Measurements from ENCODE around the gene ABLIM2. TPM values are rescaled to one million over a fixed set of nuclear protein-coding genes. Genes with fewer than 3 reads are reported as not detected.

Gene ABLIM2
- total RNA-seq, 1 experiment from 2014 or later, result 6.1 TPM

- H3K4me3 ChIP-seq (replicated peaks in 1 of 2; ENCODE audit: low read depth in 1 of 2, low read length in 2 of 2), result no peak overlapping the region
- no peaks in the 10 kb centered on the region for H4K20me1 ChIP-seq (ENCODE audit: insufficient read depth)
- H2AFZ ChIP-seq (ENCODE audit: low read depth, low read length, poor library complexity, severe bottlenecking), result no peak overlapping the region
- no peak overlapping the region for H3K4me2 ChIP-seq (ENCODE audit: low read length)
- ATAC-seq, result no peak
- no TSS peak for BruUV-seq (replicated peaks)
- DNase-seq (ENCODE audit: low read depth, low spot score), result no peak
- no peaks in the 10 kb centered on the region for H3K9me3 ChIP-seq (ENCODE audit: control insufficient read depth in 1 of 2, insufficient read depth in 1 of 2, low read depth in 1 of 2, low read length in 2 of 2)
- POLR2A ChIA-PET, result no interaction called here
- intact Hi-C loops (cut with micrococcal nuclease), result no loop called here
- H3K36me3 ChIP-seq (ENCODE audit: control insufficient read depth in 1 of 2, insufficient read depth in 2 of 2, low read length in 2 of 2), result no peaks in the 10 kb centered on the region
- no peak overlapping the region for H3K9ac ChIP-seq (ENCODE audit: low read length)
- no peak overlapping the region for H3K27ac ChIP-seq (ENCODE audit: low read depth, low read length)
- peaks cover 7 to 9% of the 10 kb centered on the region in 2 experiments; a peak in 2 of 4 replicates for H3K4me1 ChIP-seq (ENCODE audit: control insufficient read depth in 1 of 2, insufficient read depth in 2 of 2, low read length in 2 of 2)
- CTCF ChIA-PET, result no interaction called here
- no peaks in the 10 kb centered on the region for H3K9me2 ChIP-seq (ENCODE audit: insufficient read depth)
- H3K27me3 ChIP-seq (ENCODE audit: insufficient read depth, low read length), result no peaks in the 10 kb centered on the region
- RAD21 ChIA-PET (ENCODE audit: low non-redundant PET in 1 of 2, low total read pairs in 2 of 2, uncharacterized antibody in 2 of 2, unreplicated experiment in 2 of 2), result no interaction called here
- no peak for TF ChIP-seq ZNF274 (IDR thresholded peaks at IDR 0.05; ENCODE audit: low read depth, low read length)
- TF ChIP-seq SRF (IDR thresholded peaks at IDR 0.05; ENCODE audit: low read depth), result no peak
- TF ChIP-seq ELF1 (IDR thresholded peaks at IDR 0.05; ENCODE audit: borderline replicate concordance, low read depth), result no peak
- no peak for TF ChIP-seq CEBPB (IDR thresholded peaks at IDR 0.05; ENCODE audit: low read depth)
- no peaks in the 10 kb centered on the region for H3K79me2 ChIP-seq (ENCODE audit: insufficient read depth, low read length)
Measured at GRCh38 chr4:8104491-8105305, 53.9 kb downstream of the ABLIM2 start.

- Histone ChIP-seq H3K9me2 (ENCODE audit: insufficient read depth) (no peaks in the 10 kb centered on the region), H3K4me3 (replicated peaks in 1 of 2; ENCODE audit: low read depth in 1 of 2, low read length in 2 of 2) (no peak overlapping the region), H3K4me1 (ENCODE audit: control insufficient read depth in 1 of 2, insufficient read depth in 2 of 2, low read length in 2 of 2) (peaks cover 7 to 9% of the 10 kb centered on the region in 2 experiments; a peak in 2 of 4 replicates), H3K27ac (ENCODE audit: low read depth, low read length) (no peak overlapping the region), H3K9ac (ENCODE audit: low read length) (no peak overlapping the region), H2AFZ (ENCODE audit: low read depth, low read length, poor library complexity, severe bottlenecking) (no peak overlapping the region), H3K4me2 (ENCODE audit: low read length) (no peak overlapping the region), H3K9me3 (ENCODE audit: control insufficient read depth in 1 of 2, insufficient read depth in 1 of 2, low read depth in 1 of 2, low read length in 2 of 2) (no peaks in the 10 kb centered on the region), H3K79me2 (ENCODE audit: insufficient read depth, low read length) (no peaks in the 10 kb centered on the region), H3K36me3 (ENCODE audit: control insufficient read depth in 1 of 2, insufficient read depth in 2 of 2, low read length in 2 of 2) (no peaks in the 10 kb centered on the region), H4K20me1 (ENCODE audit: insufficient read depth) (no peaks in the 10 kb centered on the region), H3K27me3 (ENCODE audit: insufficient read depth, low read length) (no peaks in the 10 kb centered on the region)
- ChIA-PET POLR2A (no interaction called here), CTCF (no interaction called here), RAD21 (ENCODE audit: low non-redundant PET in 1 of 2, low total read pairs in 2 of 2, uncharacterized antibody in 2 of 2, unreplicated experiment in 2 of 2) (no interaction called here)
- no peak for DNase-seq (ENCODE audit: low read depth, low spot score)
- intact Hi-C loops (cut with micrococcal nuclease), result no loop called here
- no TSS peak for BruUV-seq (replicated peaks)
- ATAC-seq, result no peak
- TF ChIP-seq SRF (IDR thresholded peaks at IDR 0.05; ENCODE audit: low read depth) (no peak), ZBTB33 (IDR thresholded peaks at IDR 0.05; ENCODE audit: extremely low read depth, insufficient replicate concordance, low read length) (no peak), SIN3A (IDR thresholded peaks at IDR 0.05; ENCODE audit: low read depth) (no peak), REST (IDR thresholded peaks at IDR 0.05; ENCODE audit: low read depth) (no peak), ZFX (IDR thresholded peaks at IDR 0.05) (no peak), TCF7L2 (IDR thresholded peaks at IDR 0.05; ENCODE audit: borderline replicate concordance, extremely low read depth, insufficient read depth, insufficient read length) (no peak)
Measured at GRCh38 chr4:8103421-8104390, 54.9 kb downstream of the ABLIM2 start.
